ENCODE results near the gene MAB21L4.

The MAB21L4 gene

DNA sequence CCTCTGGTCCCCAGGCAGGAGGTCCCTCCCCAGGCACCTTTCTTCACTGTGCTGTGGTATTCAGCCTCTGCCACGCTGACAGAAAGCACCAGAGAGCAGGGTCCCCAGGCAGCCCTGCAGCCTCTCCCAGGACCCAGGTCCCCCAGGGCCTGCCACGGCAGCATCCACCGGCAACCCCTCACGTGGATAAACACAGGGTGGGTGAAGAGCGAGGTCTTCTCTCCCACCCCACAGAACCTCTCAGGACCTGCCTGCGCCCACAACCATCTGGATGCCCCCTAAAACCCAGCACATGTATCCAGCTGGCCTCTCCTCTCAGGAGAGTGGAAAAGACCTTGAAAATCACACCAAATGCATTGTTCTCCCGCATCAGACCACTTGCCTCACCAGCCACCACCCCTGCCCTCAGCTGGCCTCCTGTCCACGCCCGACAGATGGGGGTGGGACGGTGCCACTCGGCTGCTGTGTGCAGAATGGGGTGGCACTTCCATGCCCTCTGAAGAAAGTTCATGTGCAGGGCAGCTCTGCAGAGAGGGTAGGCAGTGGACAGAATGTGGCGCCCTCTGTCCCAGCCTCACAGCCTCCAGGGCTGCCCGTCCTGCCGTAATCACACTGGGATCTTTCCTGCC lies 6.1 kb upstream of the MAB21L4 start:
- no peaks in the 10 kb centered on the region for H3K36me3 ChIP-seq (ENCODE audit: control insufficient read depth in 2 of 2, insufficient read depth in 1 of 2, low read length in 2 of 2)
- ChIA-PET POLR2A (no interaction called here), CTCF (interaction anchor here (1.5 kb wide), 1 partner anchor 12 kb away, joined by 5 read pairs; no protein-coding TSS in a partner anchor)
- H3K27ac ChIP-seq (ENCODE audit: extremely low read depth, low read depth, low read length): no peak overlapping the region
- H3K4me1 ChIP-seq (ENCODE audit: control insufficient read depth, insufficient read depth, low read length): no peaks in the 10 kb centered on the region; the same call in 1 of the 2 replicates
- no peak overlapping the region for H3K4me3 ChIP-seq (ENCODE audit: low read depth, low read length)
- no peaks in the 10 kb centered on the region for H3K9me3 ChIP-seq (ENCODE audit: control insufficient read depth, insufficient read depth, low read depth, low read length)
- TF ChIP-seq ZNF214 (tag by site-specific recombination; IDR thresholded peaks at IDR 0.05; ENCODE audit: borderline replicate concordance) (no peak), ZNF623 (tag by site-specific recombination; IDR thresholded peaks at IDR 0.05) (no peak), ZNF558 (tag by site-specific recombination; IDR thresholded peaks at IDR 0.05) (no peak), EGR2 (tag by site-specific recombination; IDR thresholded peaks at IDR 0.05; ENCODE audit: low read depth) (no peak), TRIM28 (IDR thresholded peaks at IDR 0.05; ENCODE audit: borderline replicate concordance, low read length) (no peak), ZNF626 (tag by site-specific recombination; IDR thresholded peaks at IDR 0.05) (no peak), GLIS2 (tag by site-specific recombination; IDR thresholded peaks at IDR 0.05) (no peak)
- TF ChIP-seq, protein P1, sequence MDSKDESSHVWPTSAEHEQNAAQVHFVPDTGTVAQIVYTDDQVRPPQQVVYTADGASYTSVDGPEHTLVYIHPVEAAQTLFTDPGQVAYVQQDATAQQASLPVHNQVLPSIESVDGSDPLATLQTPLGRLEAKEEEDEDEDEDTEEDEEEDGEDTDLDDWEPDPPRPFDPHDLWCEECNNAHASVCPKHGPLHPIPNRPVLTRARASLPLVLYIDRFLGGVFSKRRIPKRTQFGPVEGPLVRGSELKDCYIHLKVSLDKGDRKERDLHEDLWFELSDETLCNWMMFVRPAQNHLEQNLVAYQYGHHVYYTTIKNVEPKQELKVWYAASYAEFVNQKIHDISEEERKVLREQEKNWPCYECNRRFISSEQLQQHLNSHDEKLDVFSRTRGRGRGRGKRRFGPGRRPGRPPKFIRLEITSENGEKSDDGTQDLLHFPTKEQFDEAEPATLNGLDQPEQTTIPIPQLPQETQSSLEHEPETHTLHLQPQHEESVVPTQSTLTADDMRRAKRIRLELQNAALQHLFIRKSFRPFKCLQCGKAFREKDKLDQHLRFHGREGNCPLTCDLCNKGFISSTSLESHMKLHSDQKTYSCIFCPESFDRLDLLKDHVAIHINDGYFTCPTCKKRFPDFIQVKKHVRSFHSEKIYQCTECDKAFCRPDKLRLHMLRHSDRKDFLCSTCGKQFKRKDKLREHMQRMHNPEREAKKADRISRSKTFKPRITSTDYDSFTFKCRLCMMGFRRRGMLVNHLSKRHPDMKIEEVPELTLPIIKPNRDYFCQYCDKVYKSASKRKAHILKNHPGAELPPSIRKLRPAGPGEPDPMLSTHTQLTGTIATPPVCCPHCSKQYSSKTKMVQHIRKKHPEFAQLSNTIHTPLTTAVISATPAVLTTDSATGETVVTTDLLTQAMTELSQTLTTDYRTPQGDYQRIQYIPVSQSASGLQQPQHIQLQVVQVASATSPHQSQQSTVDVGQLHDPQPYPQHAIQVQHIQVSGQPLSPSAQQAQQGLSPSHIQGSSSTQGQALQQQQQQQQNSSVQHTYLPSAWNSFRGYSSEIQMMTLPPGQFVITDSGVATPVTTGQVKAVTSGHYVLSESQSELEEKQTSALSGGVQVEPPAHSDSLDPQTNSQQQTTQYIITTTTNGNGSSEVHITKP (tag by site-specific recombination; IDR thresholded peaks at IDR 0.05): no peak

DNA sequence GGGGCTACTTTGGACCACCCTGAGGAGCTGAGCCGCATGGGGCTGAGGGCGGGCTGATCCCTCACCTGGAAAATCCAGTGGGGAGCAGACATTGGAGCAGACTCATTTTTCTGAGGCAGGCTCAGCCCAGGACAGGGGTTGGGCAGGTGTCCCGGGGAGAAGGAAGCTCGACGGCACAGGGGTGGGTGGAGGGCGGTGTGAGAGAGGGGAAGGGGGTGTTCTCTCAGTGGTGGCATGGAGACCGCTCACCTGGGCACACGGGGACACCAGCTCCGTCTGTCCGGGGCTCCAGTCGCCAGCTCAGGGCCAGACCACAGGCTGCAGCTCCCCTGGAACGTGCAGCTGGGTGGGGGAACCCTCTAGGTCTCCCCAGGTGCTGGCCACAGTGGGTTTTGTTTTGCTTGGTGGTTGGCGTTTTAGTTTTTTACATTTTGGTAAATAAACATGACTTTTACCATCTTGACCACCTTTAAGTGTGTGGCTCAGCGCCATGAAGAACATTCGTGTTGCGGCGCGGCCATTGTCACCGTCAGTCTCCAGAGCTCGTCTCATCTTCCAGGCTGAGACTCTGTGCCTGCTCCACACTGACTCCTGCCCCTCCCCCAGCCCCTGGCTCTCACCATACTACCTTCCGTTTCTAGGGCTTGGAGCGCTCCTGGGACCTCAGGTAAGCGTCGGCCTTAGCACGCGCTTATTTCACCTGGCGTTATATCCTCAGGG lies 4.3 kb upstream of the MAB21L4 start:
- no peaks in the 10 kb centered on the region; the same call in 1 of the 2 replicates for H3K4me1 ChIP-seq (ENCODE audit: control insufficient read depth, insufficient read depth, low read length)
- no peak overlapping the region for H3K27ac ChIP-seq (ENCODE audit: extremely low read depth, low read depth, low read length)
- H3K36me3 ChIP-seq (ENCODE audit: control insufficient read depth in 2 of 2, insufficient read depth in 1 of 2, low read length in 2 of 2): no peaks in the 10 kb centered on the region
- CTCF ChIA-PET: no interaction called here
- POLR2A ChIA-PET: no interaction called here
- H3K9me3 ChIP-seq (ENCODE audit: control insufficient read depth, insufficient read depth, low read depth, low read length): no peaks in the 10 kb centered on the region
- H3K4me3 ChIP-seq (ENCODE audit: low read depth, low read length): no peak overlapping the region
- TF ChIP-seq ZNF433 (tag by site-specific recombination; IDR thresholded peaks at IDR 0.05; ENCODE audit: low read depth): no peak
- TF ChIP-seq, protein P2, sequence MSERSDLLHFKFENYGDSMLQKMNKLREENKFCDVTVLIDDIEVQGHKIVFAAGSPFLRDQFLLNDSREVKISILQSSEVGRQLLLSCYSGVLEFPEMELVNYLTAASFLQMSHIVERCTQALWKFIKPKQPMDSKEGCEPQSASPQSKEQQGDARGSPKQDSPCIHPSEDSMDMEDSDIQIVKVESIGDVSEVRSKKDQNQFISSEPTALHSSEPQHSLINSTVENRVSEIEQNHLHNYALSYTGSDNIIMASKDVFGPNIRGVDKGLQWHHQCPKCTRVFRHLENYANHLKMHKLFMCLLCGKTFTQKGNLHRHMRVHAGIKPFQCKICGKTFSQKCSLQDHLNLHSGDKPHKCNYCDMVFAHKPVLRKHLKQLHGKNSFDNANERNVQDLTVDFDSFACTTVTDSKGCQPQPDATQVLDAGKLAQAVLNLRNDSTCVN (tag by site-specific recombination; optimal IDR thresholded peaks at IDR 0.05): no peak
- no peak for TF ChIP-seq WT1 (tag by site-specific recombination; IDR thresholded peaks at IDR 0.05)
- TF ChIP-seq, protein P3, sequence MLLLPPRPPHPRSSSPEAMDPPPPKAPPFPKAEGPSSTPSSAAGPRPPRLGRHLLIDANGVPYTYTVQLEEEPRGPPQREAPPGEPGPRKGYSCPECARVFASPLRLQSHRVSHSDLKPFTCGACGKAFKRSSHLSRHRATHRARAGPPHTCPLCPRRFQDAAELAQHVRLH (tag by site-specific recombination; IDR thresholded peaks at IDR 0.05): no peak
- no peak for TF ChIP-seq ZNF202 (tag by site-specific recombination; IDR thresholded peaks at IDR 0.05; ENCODE audit: borderline replicate concordance)
- TF ChIP-seq, protein P4, sequence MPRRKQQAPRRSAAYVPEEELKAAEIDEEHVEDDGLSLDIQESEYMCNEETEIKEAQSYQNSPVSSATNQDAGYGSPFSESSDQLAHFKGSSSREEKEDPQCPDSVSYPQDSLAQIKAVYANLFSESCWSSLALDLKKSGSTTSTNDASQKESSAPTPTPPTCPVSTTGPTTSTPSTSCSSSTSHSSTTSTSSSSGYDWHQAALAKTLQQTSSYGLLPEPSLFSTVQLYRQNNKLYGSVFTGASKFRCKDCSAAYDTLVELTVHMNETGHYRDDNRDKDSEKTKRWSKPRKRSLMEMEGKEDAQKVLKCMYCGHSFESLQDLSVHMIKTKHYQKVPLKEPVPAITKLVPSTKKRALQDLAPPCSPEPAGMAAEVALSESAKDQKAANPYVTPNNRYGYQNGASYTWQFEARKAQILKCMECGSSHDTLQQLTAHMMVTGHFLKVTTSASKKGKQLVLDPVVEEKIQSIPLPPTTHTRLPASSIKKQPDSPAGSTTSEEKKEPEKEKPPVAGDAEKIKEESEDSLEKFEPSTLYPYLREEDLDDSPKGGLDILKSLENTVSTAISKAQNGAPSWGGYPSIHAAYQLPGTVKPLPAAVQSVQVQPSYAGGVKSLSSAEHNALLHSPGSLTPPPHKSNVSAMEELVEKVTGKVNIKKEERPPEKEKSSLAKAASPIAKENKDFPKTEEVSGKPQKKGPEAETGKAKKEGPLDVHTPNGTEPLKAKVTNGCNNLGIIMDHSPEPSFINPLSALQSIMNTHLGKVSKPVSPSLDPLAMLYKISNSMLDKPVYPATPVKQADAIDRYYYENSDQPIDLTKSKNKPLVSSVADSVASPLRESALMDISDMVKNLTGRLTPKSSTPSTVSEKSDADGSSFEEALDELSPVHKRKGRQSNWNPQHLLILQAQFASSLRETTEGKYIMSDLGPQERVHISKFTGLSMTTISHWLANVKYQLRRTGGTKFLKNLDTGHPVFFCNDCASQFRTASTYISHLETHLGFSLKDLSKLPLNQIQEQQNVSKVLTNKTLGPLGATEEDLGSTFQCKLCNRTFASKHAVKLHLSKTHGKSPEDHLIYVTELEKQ (tag by site-specific recombination; IDR thresholded peaks at IDR 0.05; ENCODE audit: borderline replicate concordance): no peak
- TF ChIP-seq ZNF324 (tag by site-specific recombination; IDR thresholded peaks at IDR 0.05): no peak
- TF ChIP-seq BCL11B (tag by site-specific recombination; IDR thresholded peaks at IDR 0.05; ENCODE audit: low read depth): no peak
- no peak for TF ChIP-seq ZSCAN23 (tag by site-specific recombination; IDR thresholded peaks at IDR 0.05)
- TF ChIP-seq MEIS1 (CRISPR knock-in tag; IDR thresholded peaks at IDR 0.05; ENCODE audit: borderline replicate concordance): no peak
- TF ChIP-seq ZNF501 (tag by site-specific recombination; IDR thresholded peaks at IDR 0.05): no peak
- TF ChIP-seq ZBTB8A (tag by site-specific recombination; IDR thresholded peaks at IDR 0.05): no peak
- no peak for TF ChIP-seq ZNF549 (tag by site-specific recombination; IDR thresholded peaks at IDR 0.05)
- TF ChIP-seq MZF1 (tag by site-specific recombination; IDR thresholded peaks at IDR 0.05; ENCODE audit: borderline replicate concordance): no peak
- TF ChIP-seq ZNF473 (tag by site-specific recombination; IDR thresholded peaks at IDR 0.05): no peak
- no peak for TF ChIP-seq ZNF157 (tag by site-specific recombination; IDR thresholded peaks at IDR 0.05)
